H7 (cell line): Measurements from ENCODE around the gene MOV10L1. TPM values are rescaled to one million over a fixed set of nuclear protein-coding genes. Genes with fewer than 3 reads are reported as not detected.

ENCODE experiments used
- DNase-seq: peaks from one replicate; pipeline ENCODE4 v3.0.0; 2012
- H3K27me3 ChIP-seq: 2 replicates; pipeline ENCODE4 v1.6.0; 2011; ENCODE audit warnings: mild to moderate bottlenecking, low read length; ENCODE audit not compliant: control insufficient read depth, insufficient read depth
- H3K36me3 ChIP-seq: replicated peaks from 2 replicates; pipeline ENCODE4 v1.5.1; 2011; ENCODE audit warnings: low read length; ENCODE audit not compliant: control insufficient read depth, insufficient read depth
- H3K4me3 ChIP-seq: 2 replicates; pipeline ENCODE4 v1.5.1; 2011; ENCODE audit warnings: low read depth, mild to moderate bottlenecking, control low read depth, low read length, moderate library complexity; ENCODE audit not compliant: insufficient read depth
- total RNA-seq: library from RNA; depleted of rRNA; stranded (reverse); fragments of >200 nt; shearing (Covaris generic); gene quantifications from 2 replicates; pipeline ENCODE4 v1.2.3, GENCODE V29; 2014

The MOV10L1 gene
- total RNA-seq, 1 experiment from 2014 or later, result not detected

- no peaks in the 10 kb centered on the region for H3K36me3 ChIP-seq
Measured at GRCh38 chr22:50053861-50054260, 35.9 kb upstream of the MOV10L1 start.

GRCh38 chr22:50056214-50056972 is 33.4 kb upstream of the MOV10L1 start:
- peak; percentile 72 for DNase-seq
- peaks cover 17% of the 10 kb centered on the region for H3K27me3 ChIP-seq
- H3K4me3 ChIP-seq, result no peak overlapping the region
- no peaks in the 10 kb centered on the region for H3K36me3 ChIP-seq

More at GRCh38 chr22:50053861-50054260, 35.9 kb upstream of the MOV10L1 start:
- H3K27me3 ChIP-seq, result peaks cover 17% of the 10 kb centered on the region
- no peak overlapping the region for H3K4me3 ChIP-seq
- DNase-seq, result no peak

- Histone ChIP-seq H3K4me3 (peak overlapping the region; percentile 57; the same call in 1 of the 2 replicates), H3K27me3 (peaks cover 17% of the 10 kb centered on the region), H3K36me3 (no peaks in the 10 kb centered on the region)
- DNase-seq, result peak; percentile 82
Measured at GRCh38 chr22:50057278-50058060, 32.3 kb upstream of the MOV10L1 start.

- Histone ChIP-seq H3K27me3 (peaks cover 17% of the 10 kb centered on the region), H3K4me3 (peak within 1 kb of the TSS; percentile 57), H3K36me3 (no peaks in the 10 kb centered on the region)
- DNase-seq, result peak; percentile 87
Measured at GRCh38 chr22:50058061-50058905, 31.5 kb upstream of the MOV10L1 start, which contains the start of gene TTLL8. Gene TTLL8, minus strand, starts transcription at chr22:50058298.

- peak overlapping the region; percentile 57 for H3K4me3 ChIP-seq
- DNase-seq, result peak; percentile 98
- H3K36me3 ChIP-seq, result no peaks in the 10 kb centered on the region
- H3K27me3 ChIP-seq, result peaks cover 17% of the 10 kb centered on the region
Measured at GRCh38 chr22:50058906-50059880, 30.6 kb upstream of the MOV10L1 start.

- H3K27me3 ChIP-seq, result peaks cover 17% of the 10 kb centered on the region
- no peaks in the 10 kb centered on the region for H3K36me3 ChIP-seq
- no peak for DNase-seq
- H3K4me3 ChIP-seq, result no peak overlapping the region
Measured at GRCh38 chr22:50059881-50060262, 29.9 kb upstream of the MOV10L1 start.

GRCh38 chr22:50060441-50061140 is 29.2 kb upstream of the MOV10L1 start:
- Histone ChIP-seq H3K27me3 (peaks cover 17% of the 10 kb centered on the region), H3K4me3 (no peak overlapping the region), H3K36me3 (no peaks in the 10 kb centered on the region)
- DNase-seq, result peak; percentile 79

- peaks cover 17% of the 10 kb centered on the region for H3K27me3 ChIP-seq
- peak; percentile 54 for DNase-seq
- H3K36me3 ChIP-seq, result no peaks in the 10 kb centered on the region
- no peak overlapping the region for H3K4me3 ChIP-seq
Measured at GRCh38 chr22:50061141-50061823, 28.5 kb upstream of the MOV10L1 start.

GRCh38 chr22:50061824-50062355 is 27.9 kb upstream of the MOV10L1 start:
- Histone ChIP-seq H3K27me3 (peaks cover 15% of the 10 kb centered on the region), H3K36me3 (no peaks in the 10 kb centered on the region), H3K4me3 (no peak overlapping the region)
- DNase-seq, result peak; percentile 67

GRCh38 chr22:50062509-50063135 is 27.2 kb upstream of the MOV10L1 start:
- Histone ChIP-seq H3K36me3 (no peaks in the 10 kb centered on the region), H3K27me3 (peaks cover 11% of the 10 kb centered on the region), H3K4me3 (no peak overlapping the region)
- DNase-seq, result peak; percentile 50

- peak; percentile 53 for DNase-seq
- no peak overlapping the region for H3K4me3 ChIP-seq
- H3K36me3 ChIP-seq, result no peaks in the 10 kb centered on the region
- peaks cover 1% of the 10 kb centered on the region for H3K27me3 ChIP-seq
Measured at GRCh38 chr22:50063589-50064393, 26.0 kb upstream of the MOV10L1 start.
